ENCODE measurements around the gene ESYT2. TPM values are rescaled to one million over a fixed set of nuclear protein-coding genes. Genes with fewer than 3 reads are reported as not detected.
"Not testable (repeated sequence)": the region's sequence is repeated elsewhere in the genome, so short reads cannot be mapped to it uniquely, and the experiment has no call there.

The ESYT2 gene
- total RNA-seq, 2 experiments from 2014 or later: 62.4 to 64.2 TPM

DNA sequence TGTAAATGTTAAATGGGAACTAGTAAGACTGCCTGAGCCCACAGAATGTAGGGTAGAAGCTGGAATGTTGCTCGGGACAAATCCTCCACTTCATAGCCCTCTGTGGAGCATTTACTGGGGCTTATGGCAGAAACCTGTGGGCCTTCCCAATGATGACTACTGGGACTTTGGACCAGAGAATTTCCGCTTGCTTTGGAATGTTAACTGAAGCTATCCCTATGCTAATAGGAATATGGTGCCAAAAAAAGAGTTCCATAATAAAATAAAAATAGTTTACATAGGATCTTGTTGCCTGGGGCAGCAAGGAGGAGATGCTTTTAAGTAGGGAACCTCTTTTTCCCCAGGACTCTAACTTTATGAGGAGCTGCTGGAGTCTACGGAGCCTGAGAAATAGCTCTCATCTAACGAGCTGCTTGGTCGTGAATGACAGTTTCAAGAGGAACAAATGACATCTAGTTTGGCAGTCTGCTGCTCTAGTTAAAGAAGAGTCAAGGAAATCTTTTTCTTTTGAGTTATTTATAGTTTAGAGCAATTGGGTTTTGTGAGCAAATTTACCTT, 21.3 kb upstream of the ESYT2 start:
- intact Hi-C loops (cut with micrococcal nuclease): no loop called here
- Mint-ChIP-seq H3K36me3 (peaks cover 2% of the 10 kb centered on the region), H3K4me3 (no peak overlapping the region), H3K4me1 (ENCODE audit: low read depth) (peaks cover 26% of the 10 kb centered on the region), H3K27me3 (no peaks in the 10 kb centered on the region), H3K9me3 (no peaks in the 10 kb centered on the region), H3K27ac (no peak overlapping the region)
- POLR2A ChIA-PET: no interaction called here
- CTCF ChIA-PET: interaction anchor here (0.9 kb wide), 1 partner anchor 32 kb away, joined by 3 read pairs; no protein-coding TSS in a partner anchor
- DNase-seq: no peak

DNA sequence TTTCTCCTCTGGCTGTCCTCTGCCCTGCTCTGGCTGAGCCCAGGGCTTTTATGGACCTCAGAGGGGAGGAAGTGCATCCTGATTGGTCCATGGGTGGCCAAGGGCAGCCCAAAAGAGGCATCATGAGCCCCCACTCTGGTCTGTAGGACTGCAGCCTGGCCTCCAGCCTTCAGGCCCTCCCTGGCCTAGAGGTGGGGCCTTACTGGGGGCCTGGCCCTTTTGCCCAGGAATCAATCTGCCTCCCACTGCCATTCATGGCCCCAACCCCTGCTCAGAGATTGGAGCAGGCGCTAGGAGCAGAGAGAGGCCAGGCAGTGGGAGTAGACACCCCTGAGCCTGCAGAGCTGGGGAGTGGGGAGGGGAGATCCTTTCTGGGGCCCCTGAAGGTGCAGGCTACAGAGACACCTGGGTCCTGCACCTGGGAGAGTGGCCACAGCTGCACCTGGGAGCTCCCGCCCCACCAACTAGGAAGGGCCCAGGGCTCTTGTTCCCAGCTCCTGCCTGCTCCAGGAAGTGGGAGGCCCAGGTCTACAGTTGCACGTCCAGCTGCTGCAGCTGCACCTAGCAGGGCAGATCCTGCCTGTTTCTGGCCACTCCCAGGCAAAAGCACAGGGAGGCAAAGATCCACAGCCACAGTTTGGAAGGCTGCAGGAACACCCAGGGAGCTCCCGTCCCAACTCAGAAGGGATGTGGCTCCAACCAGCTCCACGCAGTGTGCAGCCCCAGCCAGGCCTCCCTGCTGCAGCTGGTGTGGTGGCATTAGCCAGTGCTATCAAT, 20.6 kb upstream of the ESYT2 start:
- DNase-seq: no peak
- POLR2A ChIA-PET: no interaction called here
- CTCF ChIA-PET: interaction anchor here (0.6 to 1.4 kb wide), 2 partner anchors 14 to 127 kb away, joined by 3 to 8 read pairs; no protein-coding TSS in a partner anchor
- intact Hi-C loops (cut with micrococcal nuclease): no loop called here
- Mint-ChIP-seq H3K27me3 (no peaks in the 10 kb centered on the region), H3K4me3 (no peak overlapping the region), H3K36me3 (peaks cover 2% of the 10 kb centered on the region), H3K27ac (no peak overlapping the region), H3K4me1 (ENCODE audit: low read depth) (peaks cover 26% of the 10 kb centered on the region), H3K9me3 (no peaks in the 10 kb centered on the region)

DNA sequence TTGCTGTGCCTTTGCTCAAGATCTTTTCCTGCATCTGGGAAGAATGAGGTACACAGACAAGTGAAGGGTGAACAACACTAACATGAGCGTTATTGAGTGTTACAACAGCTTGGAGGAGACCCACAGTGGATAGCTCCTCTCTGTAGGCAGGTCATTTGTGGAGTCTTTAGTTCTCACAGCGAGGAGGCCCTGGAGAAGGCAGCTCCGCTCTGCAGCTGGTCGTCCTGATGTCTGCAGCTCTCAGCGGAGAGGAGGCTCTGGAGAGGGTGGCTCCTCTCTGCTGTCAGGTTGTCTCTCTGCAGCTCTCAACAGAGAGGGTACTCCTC, 20.1 kb upstream of the ESYT2 start:
- H3K4me1 Mint-ChIP-seq (ENCODE audit: low read depth): peaks cover 26% of the 10 kb centered on the region
- H3K27ac Mint-ChIP-seq: no peak overlapping the region
- H3K36me3 Mint-ChIP-seq: peaks cover 2% of the 10 kb centered on the region
- H3K27me3 Mint-ChIP-seq: no peaks in the 10 kb centered on the region
- ChIA-PET POLR2A (interaction anchor here (2.4 kb wide), 1 partner anchor 20 kb away, joined by 14 read pairs; the partner anchor contains the start of gene ESYT2), CTCF (interaction anchor here (0.6 to 1.4 kb wide), 2 partner anchors 14 to 127 kb away, joined by 3 to 8 read pairs; no protein-coding TSS in a partner anchor)
- no peak overlapping the region for H3K4me3 Mint-ChIP-seq
- intact Hi-C loops (cut with micrococcal nuclease): no loop called here
- no peak for DNase-seq
- H3K9me3 Mint-ChIP-seq: no peaks in the 10 kb centered on the region

DNA sequence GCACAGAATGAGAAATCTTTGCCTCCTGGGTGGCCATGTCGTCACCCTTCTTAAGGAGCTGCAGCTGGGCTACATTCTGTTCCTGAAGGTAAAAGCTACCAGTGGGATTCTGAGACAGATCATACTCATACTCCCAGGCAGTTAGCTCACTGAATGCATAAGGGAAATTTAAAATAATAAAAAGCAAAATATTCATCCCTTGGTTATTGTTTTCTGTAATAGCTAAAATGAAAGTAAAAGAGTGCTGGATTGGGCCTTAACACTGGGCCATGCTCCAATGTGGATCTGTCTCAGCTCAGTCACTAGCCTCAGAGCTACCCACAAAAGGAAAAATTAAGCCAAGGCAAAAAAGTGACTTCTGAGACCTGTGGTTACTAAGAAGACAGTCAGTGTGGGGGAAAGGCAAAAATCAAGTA, 18.1 kb upstream of the ESYT2 start:
- Mint-ChIP-seq H3K27ac (peak overlapping the region; percentile 82), H3K4me1 (ENCODE audit: low read depth) (peaks cover 33% of the 10 kb centered on the region), H3K4me3 (peak overlapping the region; percentile 63), H3K9me3 (no peaks in the 10 kb centered on the region), H3K27me3 (no peaks in the 10 kb centered on the region), H3K36me3 (peaks cover 2% of the 10 kb centered on the region)
- DNase-seq: peak; percentile 29
- intact Hi-C loops (cut with micrococcal nuclease): loop anchor here (1.0 to 2.0 kb wide), 3 partner anchors 9 to 17 kb away; partner anchors contain the start of gene DYNC2I1
- POLR2A ChIA-PET: interaction anchor here (0.8 to 2.4 kb wide), 6 partner anchors 8 to 22 kb away, joined by 3 to 14 read pairs (median 3); partner anchors contain the start of gene ESYT2
- CTCF ChIA-PET: interaction anchor here (1.4 kb wide), 2 partner anchors 18 to 151 kb away, joined by 3 read pairs; no protein-coding TSS in a partner anchor

DNA sequence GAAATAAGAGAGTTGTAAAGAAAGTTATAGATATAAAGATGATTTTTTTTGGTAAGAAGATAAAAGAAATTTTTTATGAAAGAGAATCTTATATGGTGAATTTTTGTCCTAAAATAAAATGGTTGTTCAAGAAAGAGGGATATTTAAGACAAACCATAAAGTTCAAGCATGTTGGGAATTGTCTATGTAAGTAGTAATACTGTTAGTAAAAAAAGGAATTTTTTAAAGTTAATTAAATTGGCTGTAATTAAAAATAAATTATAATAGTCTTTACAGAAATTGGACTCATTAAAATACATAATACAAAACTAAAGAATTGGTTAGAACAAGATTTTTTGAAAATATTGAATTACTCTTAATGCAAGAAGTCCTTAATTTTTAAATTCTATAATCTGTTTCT, 17.0 kb upstream of the ESYT2 start:
- POLR2A ChIA-PET: no interaction called here
- intact Hi-C loops (cut with micrococcal nuclease): loop anchor here (2.0 kb wide), 1 partner anchor 16 kb away; no protein-coding TSS in a partner anchor
- Mint-ChIP-seq H3K4me1 (ENCODE audit: low read depth) (peaks cover 34% of the 10 kb centered on the region), H3K27ac (no peak overlapping the region), H3K27me3 (no peaks in the 10 kb centered on the region), H3K36me3 (peaks cover 2% of the 10 kb centered on the region), H3K9me3 (no peaks in the 10 kb centered on the region), H3K4me3 (no peak overlapping the region)
- no peak for DNase-seq
- CTCF ChIA-PET: interaction anchor here (0.7 to 1.4 kb wide), 2 partner anchors 55 to 150 kb away, joined by 3 read pairs; no protein-coding TSS in a partner anchor

DNA sequence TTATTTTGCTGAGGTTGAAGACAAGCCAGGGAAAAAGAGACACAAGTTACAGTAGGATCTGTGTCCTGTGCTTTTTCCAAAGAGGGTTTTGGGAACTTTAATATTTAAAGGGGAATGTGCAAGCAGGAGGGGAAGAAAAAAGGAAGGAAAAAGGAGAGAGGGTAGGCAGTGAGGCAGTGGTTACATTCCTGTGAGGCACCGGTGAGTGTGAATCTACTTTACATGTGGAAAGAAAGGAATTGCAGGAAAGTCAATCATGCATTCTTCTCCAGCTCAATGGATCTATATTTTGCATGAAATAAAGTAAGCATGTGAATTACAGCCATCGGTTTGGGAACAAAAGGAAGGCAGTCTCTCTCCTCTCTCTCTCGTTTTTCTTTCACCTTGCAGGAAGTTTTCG, 14.5 kb upstream of the ESYT2 start:
- peaks cover 2% of the 10 kb centered on the region for H3K36me3 Mint-ChIP-seq
- ChIA-PET POLR2A (no interaction called here), CTCF (no interaction called here)
- no peak overlapping the region for H3K27ac Mint-ChIP-seq
- intact Hi-C loops (cut with micrococcal nuclease): no loop called here
- DNase-seq: no peak
- no peaks in the 10 kb centered on the region for H3K27me3 Mint-ChIP-seq
- no peak overlapping the region for H3K4me3 Mint-ChIP-seq
- H3K4me1 Mint-ChIP-seq (ENCODE audit: low read depth): peaks cover 28% of the 10 kb centered on the region
- no peaks in the 10 kb centered on the region for H3K9me3 Mint-ChIP-seq

DNA sequence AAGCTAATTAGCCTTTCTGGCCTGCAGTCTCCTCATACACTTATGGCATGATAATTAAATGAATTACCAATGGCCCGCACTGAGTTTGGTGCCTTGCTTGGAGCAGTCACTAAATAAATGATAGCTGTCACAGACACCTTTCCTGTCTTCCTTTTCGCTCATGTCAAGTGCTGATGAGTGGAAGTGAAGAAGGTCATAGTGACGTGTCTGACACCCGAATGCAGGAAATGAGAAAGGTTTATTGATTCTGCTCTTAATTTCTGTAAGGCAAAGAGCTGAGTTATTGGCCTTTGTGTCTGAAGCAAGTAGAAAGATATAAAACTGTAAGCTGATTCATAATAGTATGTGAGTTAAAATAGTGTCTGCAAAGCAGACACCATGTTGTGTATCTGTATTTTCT, 13.2 kb upstream of the ESYT2 start:
- POLR2A ChIA-PET: interaction anchor here (1.0 to 1.5 kb wide), 3 partner anchors 15 to 22 kb away, joined by 3 to 4 read pairs (median 3); no protein-coding TSS in a partner anchor

DNA sequence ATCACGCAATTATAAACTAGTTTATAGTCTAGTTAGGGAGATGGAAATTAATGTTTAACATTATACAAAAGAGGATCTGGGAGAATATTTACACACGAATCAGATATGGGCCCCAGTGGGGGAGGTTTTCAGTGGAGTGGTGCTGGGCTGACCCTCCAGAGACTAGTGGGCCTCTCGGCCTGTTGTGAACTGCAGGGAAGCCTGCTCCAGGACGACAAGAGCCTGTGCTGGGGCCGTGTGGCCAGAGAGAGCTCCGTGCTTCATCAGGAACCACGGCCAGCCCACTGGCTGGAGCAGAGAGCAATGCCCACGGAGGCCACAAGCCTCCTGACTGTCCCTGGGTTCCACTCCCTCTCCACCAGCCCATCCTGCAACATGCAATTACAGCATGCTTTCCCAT, 11.3 kb upstream of the ESYT2 start:
- CTCF ChIA-PET: no interaction called here
- no peaks in the 10 kb centered on the region for H3K27me3 Mint-ChIP-seq
- no peak overlapping the region for H3K27ac Mint-ChIP-seq
- no peak overlapping the region for H3K4me3 Mint-ChIP-seq
- peaks cover 14% of the 10 kb centered on the region for H3K4me1 Mint-ChIP-seq (ENCODE audit: low read depth)
- no peaks in the 10 kb centered on the region for H3K9me3 Mint-ChIP-seq
- no peak for DNase-seq
- no peaks in the 10 kb centered on the region for H3K36me3 Mint-ChIP-seq
- intact Hi-C loops (cut with micrococcal nuclease): no loop called here
- POLR2A ChIA-PET: no interaction called here

More for the DNA sequence above, 13.2 kb upstream of the ESYT2 start:
- Mint-ChIP-seq H3K27ac (peak overlapping the region; percentile 60), H3K4me3 (no peak overlapping the region), H3K4me1 (ENCODE audit: low read depth) (peaks cover 19% of the 10 kb centered on the region), H3K36me3 (peaks cover 2% of the 10 kb centered on the region), H3K9me3 (no peaks in the 10 kb centered on the region), H3K27me3 (no peaks in the 10 kb centered on the region)
- CTCF ChIA-PET: no interaction called here
- intact Hi-C loops (cut with micrococcal nuclease): no loop called here
- no peak for DNase-seq

DNA sequence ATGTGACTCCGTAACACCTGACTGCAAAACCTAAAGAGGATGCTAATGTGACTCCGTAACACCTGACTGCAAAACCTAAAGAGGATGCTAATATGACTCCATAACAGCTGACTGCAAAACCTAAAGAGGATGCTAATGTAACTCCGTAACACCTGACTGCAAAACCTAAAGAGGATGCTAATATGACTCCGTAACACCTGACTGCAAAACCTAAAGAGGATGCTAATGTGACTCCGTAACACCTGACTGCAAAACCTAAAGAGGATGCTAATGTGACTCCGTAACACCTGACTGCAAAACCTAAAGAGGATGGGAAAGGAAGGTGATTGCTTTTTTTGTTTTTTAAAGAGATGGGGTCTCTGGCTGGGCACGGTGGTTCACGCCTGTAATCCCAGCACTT, 9.9 kb upstream of the ESYT2 start:
- H3K4me3 Mint-ChIP-seq; DNase-seq; H3K9me3 Mint-ChIP-seq; CTCF ChIA-PET; intact Hi-C loops (cut with micrococcal nuclease); H3K27me3 Mint-ChIP-seq; H3K36me3 Mint-ChIP-seq; H3K27ac Mint-ChIP-seq; POLR2A ChIA-PET: not testable (repeated sequence)
- H3K4me1 Mint-ChIP-seq (ENCODE audit: low read depth): peaks cover 16% of the 10 kb centered on the region

DNA sequence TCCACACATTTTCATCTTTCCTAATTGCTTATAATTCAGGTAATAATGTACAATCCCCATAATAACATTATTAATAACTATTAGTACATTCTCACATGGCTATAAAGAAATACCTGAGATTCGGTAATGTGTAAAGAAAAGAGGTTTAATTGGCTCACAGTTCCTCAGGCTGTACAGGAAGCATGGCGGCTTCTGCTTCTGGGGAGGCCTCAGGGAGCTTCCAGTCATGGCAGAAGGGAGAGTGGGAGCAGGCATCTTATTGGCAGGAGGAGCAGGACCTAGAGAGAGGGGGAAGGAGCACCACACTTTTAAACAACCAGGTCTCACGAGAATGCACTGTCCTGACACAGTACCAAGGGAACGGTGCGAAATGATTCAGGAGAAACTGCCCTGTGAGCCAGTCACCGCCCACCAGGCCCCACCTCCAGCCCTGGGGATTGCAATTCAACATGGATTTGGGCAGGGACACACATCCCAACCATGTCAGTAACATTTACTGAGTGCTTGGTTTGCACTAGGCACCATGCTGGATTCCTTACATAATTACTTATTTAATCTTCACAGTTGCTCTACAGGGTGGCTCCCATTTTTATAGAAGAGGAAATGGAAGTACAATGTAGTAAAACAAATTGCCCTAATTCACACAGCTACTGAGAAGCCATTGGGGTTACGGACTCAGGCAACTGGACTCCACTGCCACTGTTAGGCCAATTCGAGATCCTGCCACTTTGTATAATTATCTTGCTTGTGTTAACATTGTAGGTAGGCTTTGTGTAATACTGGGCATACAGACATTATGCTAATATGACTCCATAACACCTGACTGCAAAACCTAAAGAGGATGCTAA, 8.7 kb upstream of the ESYT2 start:
- no peak overlapping the region for H3K27ac Mint-ChIP-seq
- H3K36me3 Mint-ChIP-seq: no peaks in the 10 kb centered on the region
- H3K9me3 Mint-ChIP-seq: no peaks in the 10 kb centered on the region
- H3K27me3 Mint-ChIP-seq: no peaks in the 10 kb centered on the region
- CTCF ChIA-PET: no interaction called here
- no peak for DNase-seq
- POLR2A ChIA-PET: no interaction called here
- peaks cover 14% of the 10 kb centered on the region for H3K4me1 Mint-ChIP-seq (ENCODE audit: low read depth)
- no peak overlapping the region for H3K4me3 Mint-ChIP-seq
- intact Hi-C loops (cut with micrococcal nuclease): no loop called here

DNA sequence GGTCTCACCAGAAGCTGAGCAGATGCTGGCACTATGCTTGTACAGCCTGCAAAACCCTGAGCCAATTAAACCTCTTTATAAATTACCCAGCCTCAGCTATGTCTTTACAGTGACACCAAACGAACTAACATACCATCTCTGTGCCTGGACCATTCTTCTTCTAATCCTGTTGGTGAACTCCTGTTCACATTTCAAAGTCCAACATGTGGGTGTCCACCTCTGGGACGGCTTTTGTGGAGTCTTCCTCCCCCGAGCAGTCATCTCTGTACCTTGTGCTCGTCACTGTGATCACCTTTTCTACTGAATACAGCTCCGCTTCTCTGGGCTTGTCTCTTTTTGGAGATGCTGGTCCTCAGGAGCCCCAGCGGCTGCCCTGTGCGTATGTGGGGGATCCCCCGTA, 7.4 kb upstream of the ESYT2 start:
- intact Hi-C loops (cut with micrococcal nuclease): no loop called here
- Mint-ChIP-seq H3K9me3 (no peaks in the 10 kb centered on the region), H3K27me3 (no peaks in the 10 kb centered on the region), H3K4me3 (no peak overlapping the region), H3K36me3 (no peaks in the 10 kb centered on the region), H3K4me1 (ENCODE audit: low read depth) (peaks cover 12% of the 10 kb centered on the region), H3K27ac (no peak overlapping the region)
- DNase-seq: no peak
- CTCF ChIA-PET: no interaction called here
- POLR2A ChIA-PET: interaction anchor here (0.8 kb wide), 1 partner anchor 127 kb away, joined by 3 read pairs; no protein-coding TSS in a partner anchor
